Panc1 (cell line): ENCODE measurements around the gene NDEL1. TPM values are rescaled to one million over a fixed set of nuclear protein-coding genes. Genes with fewer than 3 reads are reported as not detected.

ENCODE experiments used
- ATAC-seq: fragments of 200-7000 bp; cut with Tn5 transposase; 2 replicates; pipeline ENCODE4 v1.9.1; 2020; ENCODE audit warnings: mild to moderate bottlenecking, moderate library complexity
- BruUV-seq: library from RNA; stranded (reverse); fragments of 400-500 nt; replicated peaks from 2 replicates; lab custom pipeline; 2021; lab: Mats Ljungman, UMichigan
- CTCF ChIA-PET: fragments of 300-600 bp; sonication (Branson Sonifier 250); formaldehyde crosslinking; loops from one replicate; lab custom pipeline; 2022; ENCODE audit warnings: antibody characterized with exemption; lab: Charles Lee
- POLR2A ChIA-PET: fragments of 300-600 bp; sonication (Branson Sonifier 250); formaldehyde crosslinking; loops from one replicate; lab custom pipeline; 2022; ENCODE audit warnings: antibody characterized with exemption; lab: Charles Lee
- DNase-seq: peaks from one replicate; pipeline ENCODE4 v3.0.0-alpha.2; 2010; ENCODE audit warnings: low read depth, low spot score
- H3K27ac ChIP-seq: 2 replicates; pipeline ENCODE4 v1.5.1; 2011; ENCODE audit warnings: mild to moderate bottlenecking, low read length, inconsistent platforms
- H3K27me3 ChIP-seq: fragments of 200-500 bp; sonication (Bioruptor generic); 2 replicates; pipeline ENCODE4 v1.6.0; 2014; ENCODE audit warnings: low read length, inconsistent platforms; ENCODE audit not compliant: control insufficient read depth, insufficient read depth
- H3K36me3 ChIP-seq: fragments of 200-500 bp; sonication (Bioruptor generic); 2 replicates; pipeline ENCODE4 v1.5.1; 2014; ENCODE audit warnings: inconsistent platforms, mild to moderate bottlenecking, low read length, moderate library complexity; ENCODE audit not compliant: control insufficient read depth, insufficient read depth
- H3K4me1 ChIP-seq: 2 replicates; pipeline ENCODE4 v1.5.1; 2011; ENCODE audit warnings: inconsistent platforms, mild to moderate bottlenecking, low read length, moderate library complexity; ENCODE audit not compliant: control insufficient read depth, insufficient read depth
- H3K4me3 ChIP-seq, 2 experiments: 2 replicates each; pipeline ENCODE4 v1.5.1; 2011 to 2012; ENCODE audit warnings: low read depth in 2 of 2, low read length in 2 of 2, mild to moderate bottlenecking in 2 of 2, inconsistent platforms in 1 of 2, moderate library complexity in 1 of 2
- H3K9me3 ChIP-seq: fragments of 200-500 bp; sonication (Bioruptor generic); 2 replicates; pipeline ENCODE4 v1.5.1; 2014; ENCODE audit warnings: low read depth, mild to moderate bottlenecking, inconsistent platforms, low read length, moderate library complexity; ENCODE audit not compliant: control insufficient read depth, insufficient read depth
- CTCF ChIP-seq: fragments of 450-650 bp; IDR thresholded peaks from 2 replicates; pipeline ENCODE4 v1.5.1; 2017; ENCODE audit warnings: mild to moderate bottlenecking
- POLR2AphosphoS5 ChIP-seq: IDR thresholded peaks from 2 replicates; pipeline ENCODE4 v1.6.1; 2012; ENCODE audit warnings: mild to moderate bottlenecking, low read depth, low read length, moderate library complexity
- REST ChIP-seq, 2 experiments: IDR thresholded peaks; 2 replicates each; pipeline ENCODE4 v1.6.1; 2011 to 2012; ENCODE audit warnings: low read depth in 2 of 2, control low read depth in 1 of 2, low read length in 1 of 2, mild to moderate bottlenecking in 1 of 2, moderate library complexity in 1 of 2; ENCODE audit not compliant: insufficient read depth in 1 of 2
- SIN3A ChIP-seq: IDR thresholded peaks from 2 replicates; pipeline ENCODE4 v1.6.1; 2012; ENCODE audit warnings: low read depth, mild to moderate bottlenecking, low read length, moderate library complexity, borderline replicate concordance; ENCODE audit not compliant: insufficient read depth
- TCF7L2 ChIP-seq: IDR thresholded peaks from 2 replicates; pipeline ENCODE4 v1.6.1; 2011; ENCODE audit warnings: mild to moderate bottlenecking, low read depth, low read length, inconsistent platforms
- in situ Hi-C: cut with HindIII; loops from 2 replicates; pipeline ENCODE4 v1.10.0; 2016; ENCODE audit warnings: low sequenced_read_pairs, low pct_unique_long_range_greater_than_20kb
- intact Hi-C: fragments of 100-400 bp; cut with micrococcal nuclease; formaldehyde crosslinking; loops from one replicate; pipeline ENCODE4 v1.10.0; 2022; ENCODE audit not compliant: unreplicated experiment
- total RNA-seq: library from RNA; stranded (reverse); gene quantifications from one replicate; pipeline ENCODE4 v1.2.1, GENCODE V29; 2021; ENCODE audit not compliant: unreplicated experiment

Gene NDEL1
- total RNA-seq, 1 experiment from 2014 or later: 44.8 TPM

- H3K36me3 ChIP-seq: no peaks in the 10 kb centered on the region; the same call in 1 of the 2 replicates
- ATAC-seq (no peak), DNase-seq (no peak)
- TF ChIP-seq CTCF (no peak), POLR2AphosphoS5 (no peak), SIN3A (no peak), REST (IDR thresholded peaks at IDR 0.05; ENCODE audit: insufficient read depth in 1 of 2, low read depth in 2 of 2, low read length in 1 of 2) (no peak), TCF7L2 (no peak)
- CTCF ChIA-PET: no interaction called here
- H3K4me1 ChIP-seq: no peaks in the 10 kb centered on the region
- no peak overlapping the region for H3K4me3 ChIP-seq
- POLR2A ChIA-PET: no interaction called here
- in situ Hi-C loops: no loop called here
- H3K9me3 ChIP-seq: no peaks in the 10 kb centered on the region
- H3K27me3 ChIP-seq: no peaks in the 10 kb centered on the region
- intact Hi-C loops: no loop called here
- BruUV-seq: no TSS peak
- no peak overlapping the region for H3K27ac ChIP-seq
Measured at GRCh38 chr17:8481089-8481488, 45.4 kb downstream of the NDEL1 start.

- Histone ChIP-seq H3K4me3 (no peak overlapping the region), H3K4me1 (no peaks in the 10 kb centered on the region), H3K27me3 (no peaks in the 10 kb centered on the region), H3K9me3 (no peaks in the 10 kb centered on the region), H3K36me3 (no peaks in the 10 kb centered on the region; the same call in 1 of the 2 replicates), H3K27ac (no peak overlapping the region)
- ATAC-seq: no peak
- in situ Hi-C loops: no loop called here
- intact Hi-C loops: no loop called here
- DNase-seq: no peak
- TF ChIP-seq CTCF (no peak), TCF7L2 (no peak), SIN3A (no peak), POLR2AphosphoS5 (no peak), REST (IDR thresholded peaks at IDR 0.05; ENCODE audit: insufficient read depth in 1 of 2, low read depth in 2 of 2, low read length in 1 of 2) (no peak)
- BruUV-seq: no TSS peak
- ChIA-PET CTCF (interaction anchor here (0.5 kb wide), 1 partner anchor 829 kb away, joined by 5 read pairs; no protein-coding TSS in a partner anchor), POLR2A (no interaction called here)
Measured at GRCh38 chr17:8481703-8482102, 46.0 kb downstream of the NDEL1 start.
